Lower lobe of right lung (tissue), 2 donors: ENCODE measurements around the gene SYCP2L. TPM values are rescaled to one million over a fixed set of nuclear protein-coding genes. Genes with fewer than 3 reads are reported as not detected.

Source experiments
- ATAC-seq, 2 donors: fragments of 200-7000 bp; cut with Tn5 transposase; one replicate each; pipeline ENCODE4 v1.9.1; 2020 to 2022; ENCODE audit warnings: mild to moderate bottlenecking in 2 of 2, moderate library complexity in 2 of 2
- DNase-seq: peaks from one replicate; pipeline ENCODE4 v3.0.0-alpha.2; 2020
- H3K27ac ChIP-seq: fragments of 200-600 bp; one replicate; pipeline ENCODE4 v1.8.0; 2022
- H3K27me3 ChIP-seq: fragments of 200-600 bp; one replicate; pipeline ENCODE4 v1.8.0; 2022; ENCODE audit warnings: low read depth
- H3K36me3 ChIP-seq: fragments of 200-600 bp; one replicate; pipeline ENCODE4 v1.8.0; 2022; ENCODE audit warnings: mild to moderate bottlenecking
- H3K4me1 ChIP-seq: fragments of 200-600 bp; one replicate; pipeline ENCODE4 v1.8.0; 2022
- H3K4me3 ChIP-seq: fragments of 200-600 bp; one replicate; pipeline ENCODE4 v1.8.0; 2022; ENCODE audit warnings: mild to moderate bottlenecking
- H3K9me3 ChIP-seq: fragments of 200-600 bp; one replicate; pipeline ENCODE4 v1.8.0; 2022
- intact Hi-C: fragments of 100-400 bp; cut with DNase I; formaldehyde crosslinking; loops from one replicate; pipeline ENCODE4 v1.11.0; 2022
- total RNA-seq: library from RNA; stranded (reverse); fragmentation: NEBNext Ultra II Directional; extraction: Animal tissue kit (Norgen Biotek cat#: 25700); gene quantifications from one replicate; pipeline ENCODE4 v1.2.1, GENCODE V29; 2021
- TF ChIP-seq, protein P1 (sequence below): fragments of 200-600 bp; IDR thresholded peaks from one replicate; pipeline ENCODE4 v1.8.0; 2022; ENCODE audit warnings: antibody characterized with exemption, mild to moderate bottlenecking
- donor health status: DM: no; HTN: yes; CAD: no; lungs with severe emphysema.

The SYCP2L gene
- total RNA-seq, 1 donor from 2014 or later, result 1.0 TPM

DNA sequence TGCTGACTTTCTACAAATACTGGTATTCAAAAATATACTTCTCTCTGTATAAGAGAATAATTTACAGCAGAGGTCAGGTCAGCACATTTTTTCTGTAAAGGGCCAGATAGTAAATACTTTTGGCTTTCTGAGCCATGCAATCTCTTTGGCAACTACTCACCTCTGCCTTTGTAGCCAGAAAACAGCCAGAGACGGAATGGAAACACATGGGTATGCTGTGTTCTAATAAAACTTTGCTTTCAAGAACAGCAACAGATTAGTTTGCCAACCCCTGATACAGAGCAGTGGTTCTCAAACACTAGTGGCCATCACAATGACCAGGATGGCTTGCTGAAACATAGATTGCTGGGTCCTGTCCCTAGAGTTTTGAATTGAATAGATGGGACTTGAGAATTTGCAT is 46.3 kb downstream of the SYCP2L start:
- no peaks in the 10 kb centered on the region for H3K9me3 ChIP-seq
- DNase-seq (no peak), ATAC-seq (no peak)
- H3K4me3 ChIP-seq, result no peak overlapping the region
- no peaks in the 10 kb centered on the region for H3K36me3 ChIP-seq
- H3K27ac ChIP-seq, result no peak overlapping the region
- TF ChIP-seq, protein P1, sequence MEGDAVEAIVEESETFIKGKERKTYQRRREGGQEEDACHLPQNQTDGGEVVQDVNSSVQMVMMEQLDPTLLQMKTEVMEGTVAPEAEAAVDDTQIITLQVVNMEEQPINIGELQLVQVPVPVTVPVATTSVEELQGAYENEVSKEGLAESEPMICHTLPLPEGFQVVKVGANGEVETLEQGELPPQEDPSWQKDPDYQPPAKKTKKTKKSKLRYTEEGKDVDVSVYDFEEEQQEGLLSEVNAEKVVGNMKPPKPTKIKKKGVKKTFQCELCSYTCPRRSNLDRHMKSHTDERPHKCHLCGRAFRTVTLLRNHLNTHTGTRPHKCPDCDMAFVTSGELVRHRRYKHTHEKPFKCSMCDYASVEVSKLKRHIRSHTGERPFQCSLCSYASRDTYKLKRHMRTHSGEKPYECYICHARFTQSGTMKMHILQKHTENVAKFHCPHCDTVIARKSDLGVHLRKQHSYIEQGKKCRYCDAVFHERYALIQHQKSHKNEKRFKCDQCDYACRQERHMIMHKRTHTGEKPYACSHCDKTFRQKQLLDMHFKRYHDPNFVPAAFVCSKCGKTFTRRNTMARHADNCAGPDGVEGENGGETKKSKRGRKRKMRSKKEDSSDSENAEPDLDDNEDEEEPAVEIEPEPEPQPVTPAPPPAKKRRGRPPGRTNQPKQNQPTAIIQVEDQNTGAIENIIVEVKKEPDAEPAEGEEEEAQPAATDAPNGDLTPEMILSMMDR, result no peak
- no peaks in the 10 kb centered on the region for H3K27me3 ChIP-seq
- no peaks in the 10 kb centered on the region for H3K4me1 ChIP-seq
- intact Hi-C loops, result no loop called here

DNA sequence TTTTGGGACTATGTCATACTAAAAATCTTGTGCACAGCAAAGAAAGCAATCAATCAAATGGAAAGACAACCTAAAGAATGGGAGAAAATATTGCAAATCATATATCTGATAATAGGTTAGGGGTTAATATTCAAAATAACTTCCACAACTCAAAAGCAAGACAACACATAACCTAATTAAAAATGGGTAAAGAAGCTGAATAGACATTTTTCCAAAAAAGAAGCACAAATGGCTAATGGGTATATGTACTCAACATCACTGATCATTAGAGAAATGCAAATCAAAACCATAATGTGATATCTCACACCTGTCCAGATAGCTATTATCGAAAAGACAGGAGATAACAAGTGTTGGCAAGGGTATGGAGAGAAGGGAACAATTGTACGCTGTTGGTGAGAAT is 53.0 kb downstream of the SYCP2L start:
- Histone ChIP-seq H3K27ac (no peak overlapping the region), H3K9me3 (no peaks in the 10 kb centered on the region), H3K36me3 (no peaks in the 10 kb centered on the region), H3K4me1 (no peaks in the 10 kb centered on the region), H3K4me3 (no peak overlapping the region), H3K27me3 (no peaks in the 10 kb centered on the region)
- TF ChIP-seq, protein P1, result no peak
- DNase-seq (no peak), ATAC-seq (no peak)
- intact Hi-C loops, result no loop called here

DNA sequence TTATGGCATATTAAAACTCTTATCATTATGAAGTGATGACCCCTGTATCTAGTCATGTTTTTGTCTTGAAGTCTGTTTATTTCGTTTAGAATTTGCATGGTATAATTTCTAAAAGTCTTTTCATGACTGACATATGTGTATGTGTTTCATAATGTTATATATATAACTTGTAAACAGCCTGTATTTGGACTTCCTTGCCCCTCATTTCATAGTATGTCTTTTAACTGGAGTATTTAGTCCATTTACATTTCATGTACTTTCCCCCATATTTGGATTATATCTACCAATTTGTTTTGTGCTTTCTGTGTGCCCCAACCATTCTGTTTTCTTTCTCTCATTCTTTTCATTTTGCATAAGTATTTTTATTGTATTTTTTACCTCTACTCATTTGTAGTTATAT is 59.0 kb downstream of the SYCP2L start:
- TF ChIP-seq, protein P1, result no peak
- no peak for ATAC-seq
- no peaks in the 10 kb centered on the region for H3K27me3 ChIP-seq
- H3K27ac ChIP-seq, result no peak overlapping the region
- no peaks in the 10 kb centered on the region for H3K36me3 ChIP-seq
- H3K4me3 ChIP-seq, result no peak overlapping the region
- H3K9me3 ChIP-seq, result no peaks in the 10 kb centered on the region
- intact Hi-C loops, result no loop called here
- no peaks in the 10 kb centered on the region for H3K4me1 ChIP-seq
- no peak for DNase-seq

DNA sequence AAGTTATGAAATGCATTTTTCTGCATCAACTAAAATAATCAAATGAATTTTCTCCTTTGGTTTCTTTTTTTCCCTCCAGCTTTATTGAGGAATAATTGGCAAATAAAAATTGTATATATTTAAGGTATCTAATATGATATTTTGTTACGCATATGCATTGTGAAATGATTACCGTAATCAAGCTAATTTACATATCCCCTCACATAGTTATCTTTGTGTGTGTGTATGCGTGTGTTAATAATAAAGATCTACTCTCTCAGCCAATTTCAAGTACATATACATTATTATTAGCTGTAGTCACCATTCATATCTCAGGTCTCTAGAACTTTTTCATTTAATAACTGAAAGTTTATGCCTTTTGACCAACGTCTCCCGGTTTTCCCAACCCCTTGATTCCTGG is 61.1 kb downstream of the SYCP2L start:
- H3K4me3 ChIP-seq, result no peak overlapping the region
- no peak overlapping the region for H3K27ac ChIP-seq
- intact Hi-C loops, result no loop called here
- DNase-seq, result no peak
- no peaks in the 10 kb centered on the region for H3K27me3 ChIP-seq
- no peaks in the 10 kb centered on the region for H3K9me3 ChIP-seq
- H3K4me1 ChIP-seq, result peaks cover 7% of the 10 kb centered on the region
- no peak for ATAC-seq
- TF ChIP-seq, protein P1, result no peak
- no peaks in the 10 kb centered on the region for H3K36me3 ChIP-seq

DNA sequence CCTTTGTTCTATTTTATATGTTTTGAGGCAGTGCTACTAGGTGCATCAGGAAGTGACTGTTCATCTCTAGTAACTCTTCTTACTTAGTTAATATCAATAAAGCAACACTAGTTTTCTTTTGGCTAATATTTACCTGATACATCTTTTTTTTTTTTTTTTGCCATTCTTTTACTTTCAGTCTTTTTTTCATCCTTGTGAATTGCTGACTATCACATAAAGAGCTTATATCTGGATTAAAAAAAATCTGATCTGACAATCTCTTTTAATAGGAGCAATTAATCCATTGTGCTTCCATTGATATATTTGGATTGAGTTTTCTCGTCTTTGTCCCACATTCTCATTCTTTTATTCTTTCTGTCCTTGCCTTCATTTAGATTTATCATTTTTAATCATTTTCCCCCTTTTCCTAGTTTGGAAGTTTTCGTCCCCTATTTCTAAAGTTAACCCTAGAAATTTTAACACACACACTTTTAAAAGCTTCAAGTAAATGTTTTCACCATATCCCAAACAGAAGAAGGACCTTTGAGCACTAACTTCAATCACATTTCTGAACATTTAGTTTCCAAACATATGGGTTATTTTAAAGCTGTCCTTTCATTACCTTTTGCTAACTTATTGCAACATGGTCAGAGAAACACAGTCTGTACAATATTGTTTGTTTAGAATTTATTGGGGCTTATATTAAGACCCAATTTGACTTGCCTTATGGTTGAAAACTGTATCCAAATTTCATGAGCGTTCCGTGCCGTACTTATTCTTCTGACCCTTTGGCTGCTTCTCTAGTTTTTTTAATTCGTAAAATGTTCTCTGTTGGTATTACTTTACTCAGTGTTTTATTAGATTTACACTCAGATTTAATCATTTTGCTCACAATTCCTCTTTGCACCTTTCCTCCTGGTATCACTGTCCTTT is 63.0 kb downstream of the SYCP2L start:
- Histone ChIP-seq H3K27me3 (no peaks in the 10 kb centered on the region), H3K4me3 (no peak overlapping the region), H3K4me1 (peaks cover 7% of the 10 kb centered on the region), H3K9me3 (no peaks in the 10 kb centered on the region), H3K27ac (no peak overlapping the region), H3K36me3 (no peaks in the 10 kb centered on the region)
- DNase-seq (no peak), ATAC-seq (no peak)
- TF ChIP-seq, protein P1, result no peak
- intact Hi-C loops, result no loop called here
